ENCODE measurements around the gene GABRD. TPM values are rescaled to one million over a fixed set of nuclear protein-coding genes. Genes with fewer than 3 reads are reported as not detected.

The GABRD gene
- total RNA-seq, 2 donors from 2014 or later: not detected

DNA sequence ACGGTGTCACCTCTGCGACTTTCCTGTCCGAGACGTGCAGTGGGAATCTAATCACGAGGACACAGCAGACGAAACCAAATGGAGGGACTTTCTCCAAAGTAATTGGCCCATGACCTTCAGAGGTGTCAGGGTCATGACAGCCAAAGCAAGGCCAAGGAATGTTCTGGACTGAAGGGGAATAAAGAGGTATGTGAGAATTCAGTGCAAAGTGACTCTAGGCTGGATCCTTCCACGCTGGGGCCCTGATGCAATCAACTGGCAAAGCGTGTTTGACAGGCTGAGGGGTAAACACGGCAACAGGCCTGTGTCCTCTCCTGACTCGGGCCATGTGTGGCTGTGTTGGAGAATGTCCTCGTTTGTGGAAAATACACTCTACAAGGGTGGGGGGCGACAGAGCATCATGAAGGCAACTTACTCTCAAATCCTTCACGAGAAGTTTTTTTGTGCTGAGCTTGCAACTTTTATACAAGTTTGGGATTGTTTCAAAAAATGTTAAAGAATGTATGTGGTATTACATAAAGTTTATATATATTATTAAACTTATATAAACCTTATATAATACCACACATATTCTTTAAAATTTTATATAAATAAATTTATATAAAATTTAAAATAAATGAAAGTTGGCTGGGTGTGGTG, 17.3 kb upstream of the GABRD start:
- WGBS, 2 donors: 63 to 65% methylated on average over 13 of the region's 13 CpGs
- no peak for DNase-seq
- Histone ChIP-seq H3K36me3 (replicated peaks in 1 of 2; ENCODE audit: insufficient read depth in 1 of 2, low read depth in 2 of 2) (no peaks in the 10 kb centered on the region), H3K27me3 (peaks cover 0 to 6% of the 10 kb centered on the region in 2 donors), H3K4me3 (no peak overlapping the region), H3K9me3 (no peaks in the 10 kb centered on the region), H3K27ac (no peak overlapping the region), H3K4me1 (no peaks in the 10 kb centered on the region)
- no peak for ATAC-seq
- intact Hi-C loops (cut with DNase I): no loop called here
- no peak for TF ChIP-seq CTCF (IDR thresholded peaks at IDR 0.05)
- TF ChIP-seq POLR2A (IDR thresholded peaks at IDR 0.05): no peak

DNA sequence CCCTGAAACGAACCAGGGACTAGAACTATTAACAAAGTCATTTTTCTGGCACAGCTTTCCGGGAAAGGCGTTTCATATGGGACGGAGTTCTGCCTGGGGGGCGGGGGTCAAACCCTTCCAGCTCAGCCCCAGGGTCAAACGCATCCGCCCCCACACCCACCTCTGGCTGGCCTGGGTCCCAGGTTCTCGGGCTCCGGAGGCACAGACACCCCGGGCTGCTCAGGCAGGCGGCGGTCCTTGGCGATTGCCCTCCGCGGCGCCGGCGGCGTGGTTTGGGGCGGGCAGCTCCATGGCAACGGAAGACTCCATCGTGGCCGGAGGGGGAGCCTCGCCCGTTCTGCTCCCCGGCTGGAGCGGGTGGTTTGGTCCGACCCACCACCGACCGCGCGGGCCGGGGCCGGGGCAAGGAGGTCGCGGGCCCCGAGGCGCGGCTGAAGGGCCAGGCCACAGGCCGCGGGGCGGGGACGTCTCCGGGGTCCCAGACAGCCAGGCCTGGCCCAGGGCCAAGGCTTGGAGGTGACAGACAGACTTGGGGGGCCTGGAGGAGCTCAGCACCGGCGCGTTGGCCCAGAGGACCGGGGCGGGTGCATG, 15.5 kb upstream of the GABRD start, which contains the start of gene CFAP74:
Gene CFAP74, minus strand, starts transcription at position 246 of the 591 bp plus-strand sequence. CDS start 12,830 bp downstream, outside the sequence.
- Histone ChIP-seq H3K9me3 (no peaks in the 10 kb centered on the region), H3K27ac (no peak within 1 kb of the TSS), H3K4me1 (no peaks in the 10 kb centered on the region), H3K4me3 (no peak within 1 kb of the TSS), H3K36me3 (replicated peaks in 1 of 2; ENCODE audit: insufficient read depth in 1 of 2, low read depth in 2 of 2) (no peaks in the 10 kb centered on the region), H3K27me3 (peaks cover 0 to 6% of the 10 kb centered on the region in 2 donors)
- DNase-seq (no peak), ATAC-seq (peak; percentile 47)
- intact Hi-C loops (cut with DNase I): no loop called here
- 5 to 36% methylated on average over 7 to 47 of the region's 49 CpGs for WGBS, 2 donors
- TF ChIP-seq POLR2A (IDR thresholded peaks at IDR 0.05): no peak
- no peak for TF ChIP-seq CTCF (IDR thresholded peaks at IDR 0.05)

DNA sequence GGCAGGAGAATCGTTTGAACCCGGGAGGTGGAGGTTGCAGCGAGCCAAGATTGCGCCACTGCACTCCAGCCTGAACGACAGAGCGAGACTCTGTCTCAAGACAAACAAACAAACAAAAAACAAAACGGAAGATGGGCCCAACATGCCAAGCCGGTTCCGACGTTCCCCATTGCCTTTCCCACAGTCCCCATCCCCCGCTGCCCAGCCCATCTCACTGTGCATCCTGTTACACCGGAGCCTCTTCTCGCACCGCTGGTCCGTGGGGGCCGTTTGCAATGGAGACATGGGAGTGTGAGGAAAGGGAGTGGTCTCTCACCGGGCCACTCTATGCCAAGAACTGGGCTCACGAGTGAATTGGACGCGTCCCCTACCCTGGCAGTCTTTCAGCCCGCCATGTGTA, 14.3 kb upstream of the GABRD start:
- ATAC-seq (no peak), DNase-seq (no peak)
- Histone ChIP-seq H3K27ac (no peak overlapping the region), H3K4me3 (no peak overlapping the region), H3K27me3 (peaks cover 0 to 6% of the 10 kb centered on the region in 2 donors), H3K4me1 (no peaks in the 10 kb centered on the region), H3K9me3 (no peaks in the 10 kb centered on the region), H3K36me3 (replicated peaks in 1 of 2; ENCODE audit: insufficient read depth in 1 of 2, low read depth in 2 of 2) (no peaks in the 10 kb centered on the region)
- TF ChIP-seq POLR2A (IDR thresholded peaks at IDR 0.05) (no peak), CTCF (IDR thresholded peaks at IDR 0.05) (no peak)
- intact Hi-C loops (cut with DNase I): no loop called here
- WGBS, 2 donors: 73 to 83% methylated on average over 21 of the region's 21 CpGs

- no peaks in the 10 kb centered on the region for H3K9me3 ChIP-seq
- no peaks in the 10 kb centered on the region for H3K4me1 ChIP-seq
- H3K27ac ChIP-seq: no peak overlapping the region
- no peaks in the 10 kb centered on the region for H3K36me3 ChIP-seq (replicated peaks in 1 of 2; ENCODE audit: insufficient read depth in 1 of 2, low read depth in 2 of 2)
- WGBS, 2 donors: 67% methylated on average over 25 to 27 of the region's 27 CpGs
- DNase-seq: no peak
- intact Hi-C loops (cut with DNase I): no loop called here
- no peak overlapping the region for H3K4me3 ChIP-seq
- no peak for TF ChIP-seq CTCF (IDR thresholded peaks at IDR 0.05)
- TF ChIP-seq POLR2A (IDR thresholded peaks at IDR 0.05): no peak
- H3K27me3 ChIP-seq: no peaks in the 10 kb centered on the region
- no peak for ATAC-seq
These were observed 9.8 kb upstream of the GABRD start for GRCh38 chr1:2009101-2010053.

Data from body of pancreas (tissue), 4 donors.